Measurements from ENCODE around the gene CYSRT1. TPM values are rescaled to one million over a fixed set of nuclear protein-coding genes. Genes with fewer than 3 reads are reported as not detected.
A peak's percentile ranks its signal among the peaks of the same experiment; 100 is the strongest.
"Not testable (repeated sequence)": the region's sequence is repeated elsewhere in the genome, so short reads cannot be mapped to it uniquely, and the experiment has no call there.

CYSRT1 gene
- total RNA-seq, 1 donor from 2014 or later, result 1.3 TPM

DNA sequence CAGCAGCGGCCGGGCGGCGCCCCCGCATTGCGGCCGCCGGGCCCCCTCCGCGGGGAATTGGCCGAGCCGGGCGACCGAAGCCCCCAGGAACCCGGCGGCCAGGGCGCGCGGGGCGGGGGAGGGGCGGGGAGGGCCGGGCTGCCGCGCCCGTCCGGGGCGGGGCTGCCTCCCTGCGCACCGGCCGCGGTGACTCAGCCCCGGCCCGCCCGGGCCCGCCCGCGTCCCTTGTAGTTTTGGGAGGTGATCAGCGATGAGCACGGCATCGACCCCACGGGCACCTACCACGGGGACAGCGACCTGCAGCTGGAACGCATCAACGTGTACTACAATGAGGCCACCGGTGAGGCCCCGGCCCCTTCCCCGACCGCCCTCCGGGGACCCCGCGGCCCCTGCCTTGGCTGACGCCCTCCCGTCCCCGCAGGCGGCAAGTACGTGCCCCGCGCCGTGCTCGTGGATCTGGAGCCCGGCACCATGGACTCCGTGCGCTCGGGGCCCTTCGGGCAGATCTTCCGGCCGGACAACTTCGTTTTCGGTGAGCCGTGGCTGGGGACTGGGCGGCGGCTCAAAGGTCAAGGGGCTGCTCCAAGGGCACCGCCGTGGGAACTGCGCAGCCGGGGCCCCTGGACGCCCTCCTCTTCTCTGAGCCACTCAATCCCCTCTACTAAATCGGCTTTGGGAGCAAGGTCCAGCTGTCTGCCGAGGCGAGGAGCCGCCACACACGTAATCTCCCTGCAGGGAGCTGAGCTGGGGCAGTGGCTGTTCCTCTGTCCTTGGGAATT, 16.7 kb downstream of the CYSRT1 start:
- Histone ChIP-seq H4K20me1 (ENCODE audit: insufficient read depth, low read length) (peaks cover 62% of the 10 kb centered on the region), H3K9me3 (ENCODE audit: insufficient read depth, low read depth, low read length) (no peaks in the 10 kb centered on the region), H3K27me3 (ENCODE audit: insufficient read depth, low read length) (no peaks in the 10 kb centered on the region), H3K4me1 (ENCODE audit: insufficient read depth, low read length) (peaks cover 25% of the 10 kb centered on the region), H2AFZ (ENCODE audit: low read depth, low read length) (no peak overlapping the region), H3K36me3 (ENCODE audit: insufficient read depth, low read length) (peaks cover 9% of the 10 kb centered on the region), H3K79me2 (ENCODE audit: insufficient read depth, low read length) (peaks cover 54% of the 10 kb centered on the region), H3K9ac (ENCODE audit: low read length) (peak overlapping the region; percentile 88), H3K4me2 (ENCODE audit: low read length) (peak overlapping the region; percentile 90), H3K4me3 (ENCODE audit: insufficient read depth, low read depth, low read length) (peak overlapping the region; percentile 82), H3K27ac (ENCODE audit: low read depth, low read length) (peak overlapping the region; percentile 70)
- FAIRE-seq, result no peak
- Mint-ChIP-seq H3K36me3 (ENCODE audit: low read depth, unreplicated experiment) (peaks cover 8% of the 10 kb centered on the region), H3K4me1 (ENCODE audit: low read depth, unreplicated experiment) (peaks cover 19% of the 10 kb centered on the region), H3K9me3 (ENCODE audit: unreplicated experiment) (no peaks in the 10 kb centered on the region), H3K27me3 (ENCODE audit: low read depth, unreplicated experiment) (no peaks in the 10 kb centered on the region), H3K4me3 (ENCODE audit: unreplicated experiment) (peak overlapping the region; percentile 94), H3K27ac (ENCODE audit: unreplicated experiment) (peak overlapping the region; percentile 75)
- DNase-seq (ENCODE audit: low read depth), result no peak
- TF ChIP-seq, protein P1, sequence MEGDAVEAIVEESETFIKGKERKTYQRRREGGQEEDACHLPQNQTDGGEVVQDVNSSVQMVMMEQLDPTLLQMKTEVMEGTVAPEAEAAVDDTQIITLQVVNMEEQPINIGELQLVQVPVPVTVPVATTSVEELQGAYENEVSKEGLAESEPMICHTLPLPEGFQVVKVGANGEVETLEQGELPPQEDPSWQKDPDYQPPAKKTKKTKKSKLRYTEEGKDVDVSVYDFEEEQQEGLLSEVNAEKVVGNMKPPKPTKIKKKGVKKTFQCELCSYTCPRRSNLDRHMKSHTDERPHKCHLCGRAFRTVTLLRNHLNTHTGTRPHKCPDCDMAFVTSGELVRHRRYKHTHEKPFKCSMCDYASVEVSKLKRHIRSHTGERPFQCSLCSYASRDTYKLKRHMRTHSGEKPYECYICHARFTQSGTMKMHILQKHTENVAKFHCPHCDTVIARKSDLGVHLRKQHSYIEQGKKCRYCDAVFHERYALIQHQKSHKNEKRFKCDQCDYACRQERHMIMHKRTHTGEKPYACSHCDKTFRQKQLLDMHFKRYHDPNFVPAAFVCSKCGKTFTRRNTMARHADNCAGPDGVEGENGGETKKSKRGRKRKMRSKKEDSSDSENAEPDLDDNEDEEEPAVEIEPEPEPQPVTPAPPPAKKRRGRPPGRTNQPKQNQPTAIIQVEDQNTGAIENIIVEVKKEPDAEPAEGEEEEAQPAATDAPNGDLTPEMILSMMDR (IDR thresholded peaks at IDR 0.05; ENCODE audit: insufficient read depth, low read depth, low read length), result no peak
- TF ChIP-seq EZH2 (IDR thresholded peaks at IDR 0.05; ENCODE audit: insufficient read depth, low read length), result no peak

DNA sequence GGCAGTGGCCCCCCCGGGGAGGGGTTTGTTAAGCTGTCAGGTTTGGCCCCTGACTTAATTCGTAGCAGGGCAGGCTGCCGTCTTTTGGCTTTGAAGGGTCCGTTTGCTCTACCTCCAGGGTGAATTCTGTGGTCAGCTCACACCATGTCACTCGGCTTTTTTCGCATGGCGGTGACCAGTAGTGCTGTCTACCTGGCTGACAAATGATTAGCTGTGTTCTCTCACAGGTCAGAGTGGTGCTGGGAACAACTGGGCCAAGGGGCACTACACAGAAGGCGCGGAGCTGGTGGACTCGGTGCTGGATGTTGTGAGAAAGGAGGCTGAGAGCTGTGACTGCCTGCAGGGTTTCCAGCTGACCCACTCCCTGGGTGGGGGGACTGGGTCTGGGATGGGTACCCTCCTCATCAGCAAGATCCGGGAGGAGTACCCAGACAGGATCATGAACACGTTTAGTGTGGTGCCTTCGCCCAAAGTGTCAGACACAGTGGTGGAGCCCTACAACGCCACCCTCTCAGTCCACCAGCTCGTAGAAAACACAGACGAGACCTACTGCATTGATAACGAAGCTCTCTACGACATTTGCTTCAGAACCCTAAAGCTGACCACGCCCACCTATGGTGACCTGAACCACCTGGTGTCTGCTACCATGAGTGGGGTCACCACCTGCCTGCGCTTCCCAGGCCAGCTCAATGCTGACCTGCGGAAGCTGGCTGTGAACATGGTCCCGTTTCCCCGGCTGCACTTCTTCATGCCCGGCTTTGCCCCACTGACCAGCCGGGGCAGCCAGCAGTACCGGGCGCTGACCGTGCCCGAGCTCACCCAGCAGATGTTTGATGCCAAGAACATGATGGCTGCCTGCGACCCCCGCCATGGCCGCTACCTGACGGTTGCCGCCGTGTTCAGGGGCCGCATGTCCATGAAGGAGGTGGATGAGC, 17.6 kb downstream of the CYSRT1 start:
- H3K9me3 ChIP-seq (ENCODE audit: insufficient read depth, low read depth, low read length), result no peaks in the 10 kb centered on the region
- peaks cover 9% of the 10 kb centered on the region for H3K36me3 ChIP-seq (ENCODE audit: insufficient read depth, low read length)
- DNase-seq (ENCODE audit: low read depth), result no peak
- Mint-ChIP-seq H3K9me3 (ENCODE audit: unreplicated experiment) (no peaks in the 10 kb centered on the region), H3K27ac (ENCODE audit: unreplicated experiment) (peak overlapping the region; percentile 75), H3K4me1 (ENCODE audit: low read depth, unreplicated experiment) (peaks cover 19% of the 10 kb centered on the region), H3K27me3 (ENCODE audit: low read depth, unreplicated experiment) (no peaks in the 10 kb centered on the region), H3K36me3 (ENCODE audit: low read depth, unreplicated experiment) (peaks cover 8% of the 10 kb centered on the region), H3K4me3 (ENCODE audit: unreplicated experiment) (peak overlapping the region; percentile 94)
- peak overlapping the region; percentile 90 for H3K4me2 ChIP-seq (ENCODE audit: low read length)
- H3K4me1 ChIP-seq (ENCODE audit: insufficient read depth, low read length), result peaks cover 25% of the 10 kb centered on the region
- peaks cover 54% of the 10 kb centered on the region for H4K20me1 ChIP-seq (ENCODE audit: insufficient read depth, low read length)
- no peak overlapping the region for H2AFZ ChIP-seq (ENCODE audit: low read depth, low read length)
- no peak for TF ChIP-seq EZH2 (IDR thresholded peaks at IDR 0.05; ENCODE audit: insufficient read depth, low read length)
- TF ChIP-seq, protein P1 (IDR thresholded peaks at IDR 0.05; ENCODE audit: insufficient read depth, low read depth, low read length), result no peak
- H3K27me3 ChIP-seq (ENCODE audit: insufficient read depth, low read length), result no peaks in the 10 kb centered on the region
- peak overlapping the region; percentile 82 for H3K4me3 ChIP-seq (ENCODE audit: insufficient read depth, low read depth, low read length)
- peaks cover 54% of the 10 kb centered on the region for H3K79me2 ChIP-seq (ENCODE audit: insufficient read depth, low read length)
- no peak for FAIRE-seq
- H3K9ac ChIP-seq (ENCODE audit: low read length), result peak overlapping the region; percentile 88
- peak overlapping the region; percentile 70 for H3K27ac ChIP-seq (ENCODE audit: low read depth, low read length)

DNA sequence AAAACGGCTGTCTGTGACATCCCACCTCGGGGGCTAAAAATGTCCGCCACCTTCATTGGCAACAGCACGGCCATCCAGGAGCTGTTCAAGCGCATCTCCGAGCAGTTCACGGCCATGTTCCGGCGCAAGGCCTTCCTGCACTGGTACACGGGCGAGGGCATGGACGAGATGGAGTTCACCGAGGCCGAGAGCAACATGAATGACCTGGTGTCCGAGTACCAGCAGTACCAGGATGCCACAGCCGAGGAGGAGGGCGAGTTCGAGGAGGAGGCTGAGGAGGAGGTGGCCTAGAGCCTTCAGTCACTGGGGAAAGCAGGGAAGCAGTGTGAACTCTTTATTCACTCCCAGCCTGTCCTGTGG, 18.3 kb downstream of the CYSRT1 start:
- not testable (repeated sequence) for H3K27me3 Mint-ChIP-seq (ENCODE audit: low read depth, unreplicated experiment); H2AFZ ChIP-seq (ENCODE audit: low read depth, low read length); H3K9me3 ChIP-seq (ENCODE audit: insufficient read depth, low read depth, low read length); FAIRE-seq; DNase-seq (ENCODE audit: low read depth); H3K27me3 ChIP-seq (ENCODE audit: insufficient read depth, low read length); H3K36me3 Mint-ChIP-seq (ENCODE audit: low read depth, unreplicated experiment); H3K36me3 ChIP-seq (ENCODE audit: insufficient read depth, low read length); H3K27ac ChIP-seq (ENCODE audit: low read depth, low read length); H3K9me3 Mint-ChIP-seq (ENCODE audit: unreplicated experiment)
- H3K4me1 Mint-ChIP-seq (ENCODE audit: low read depth, unreplicated experiment), result peaks cover 19% of the 10 kb centered on the region
- peak overlapping the region; percentile 17 for H3K4me3 ChIP-seq (ENCODE audit: insufficient read depth, low read depth, low read length)
- peak overlapping the region; percentile 94 for H3K4me3 Mint-ChIP-seq (ENCODE audit: unreplicated experiment)
- peak overlapping the region; percentile 90 for H3K4me2 ChIP-seq (ENCODE audit: low read length)
- H4K20me1 ChIP-seq (ENCODE audit: insufficient read depth, low read length), result peaks cover 46% of the 10 kb centered on the region
- H3K4me1 ChIP-seq (ENCODE audit: insufficient read depth, low read length), result peaks cover 25% of the 10 kb centered on the region
- peaks cover 49% of the 10 kb centered on the region for H3K79me2 ChIP-seq (ENCODE audit: insufficient read depth, low read length)
- H3K27ac Mint-ChIP-seq (ENCODE audit: unreplicated experiment), result peak overlapping the region; percentile 75
- peak overlapping the region; percentile 88 for H3K9ac ChIP-seq (ENCODE audit: low read length)
